IPS DF 4.7 (cell line): ENCODE data around the gene NCSTN.
"Not testable (repeated sequence)": the region's sequence is repeated elsewhere in the genome, so short reads cannot be mapped to it uniquely, and the experiment has no call there.

Experiments used
- DNase-seq: peaks from one replicate; pipeline ENCODE4 v3.0.0-alpha.2; 2013; ENCODE audit warnings: low spot score; ENCODE audit errors: extremely low read depth

NCSTN gene

GRCh38 chr1:160370561-160371345, 27.6 kb downstream of the NCSTN start:
- no peak for DNase-seq

DNA sequence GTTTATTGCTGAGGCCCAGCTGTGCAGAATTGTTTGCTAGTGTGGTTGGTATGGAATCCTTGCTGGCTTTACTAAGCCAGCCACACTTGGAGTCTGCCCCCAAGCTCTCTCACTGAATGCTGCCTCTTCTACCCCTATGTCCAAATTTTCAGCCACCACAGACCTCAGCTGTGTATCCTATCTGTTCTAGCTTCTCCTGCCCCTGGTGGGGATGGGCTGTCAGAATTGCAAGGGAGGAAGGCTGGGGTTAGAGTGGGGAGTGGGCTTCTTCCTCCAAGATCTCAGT, 28.1 kb downstream of the NCSTN start:
- no peak for DNase-seq

GRCh38 chr1:160371756-160372155, 28.6 kb downstream of the NCSTN start:
- DNase-seq, result no peak

DNA sequence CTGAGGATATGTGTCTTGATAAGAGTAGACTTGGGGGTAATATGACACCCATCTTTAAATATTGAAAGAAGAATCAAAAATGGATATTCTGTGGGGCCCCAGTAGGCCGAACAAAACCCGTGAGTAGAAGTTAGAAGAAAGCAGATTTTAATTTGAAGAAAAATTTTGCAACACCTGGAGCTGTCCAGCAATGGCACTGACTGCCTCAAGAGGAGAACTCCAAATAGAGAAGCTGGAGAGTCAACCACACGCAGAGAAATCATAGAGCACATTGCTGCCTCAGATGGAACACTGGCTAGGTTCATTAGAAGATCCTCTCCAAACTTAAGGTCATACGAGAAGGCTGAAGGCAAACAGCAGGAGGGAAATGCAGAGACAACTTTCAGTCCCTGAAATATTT, 30.5 kb downstream of the NCSTN start:
- DNase-seq, result no peak

DNA sequence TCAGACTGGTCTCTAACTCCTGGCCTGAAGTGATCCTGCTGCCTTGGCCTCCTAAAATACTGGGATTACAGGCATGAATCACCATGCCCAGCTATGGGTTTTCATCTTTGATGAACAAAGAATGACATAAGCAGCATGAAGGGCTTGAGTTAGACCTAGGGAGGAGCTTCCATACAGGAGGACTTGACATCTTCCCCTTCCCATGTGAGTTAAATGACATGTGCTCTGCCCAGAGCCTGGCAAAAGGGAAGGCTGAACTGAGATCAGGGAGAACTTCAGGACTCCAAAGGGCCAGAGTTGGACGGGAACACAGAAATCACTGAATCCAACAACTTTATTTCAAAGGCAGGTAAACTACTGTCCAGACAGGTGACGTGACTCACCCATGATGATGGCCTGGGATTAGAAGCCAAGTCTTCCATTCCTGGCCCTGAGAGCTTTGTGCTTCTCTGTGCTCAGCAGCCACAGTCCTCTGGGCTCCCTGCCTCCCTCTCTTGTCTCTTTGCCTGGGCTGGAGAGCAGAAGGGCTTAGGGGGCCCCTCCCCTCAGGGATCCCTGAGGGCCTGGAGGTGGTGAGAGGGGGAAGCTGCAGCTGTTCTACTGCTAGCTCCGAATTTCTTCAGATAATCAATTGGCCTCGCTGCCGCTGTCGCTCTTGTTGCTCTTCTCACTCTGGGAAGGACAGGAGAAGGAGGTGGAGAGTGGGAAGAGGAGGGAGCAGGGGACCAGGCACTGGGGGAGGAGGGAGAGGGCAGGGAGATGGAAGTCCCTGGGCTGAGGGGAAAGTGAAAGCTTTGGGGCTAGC, 31.3 kb downstream of the NCSTN start:
- no peak for DNase-seq

DNA sequence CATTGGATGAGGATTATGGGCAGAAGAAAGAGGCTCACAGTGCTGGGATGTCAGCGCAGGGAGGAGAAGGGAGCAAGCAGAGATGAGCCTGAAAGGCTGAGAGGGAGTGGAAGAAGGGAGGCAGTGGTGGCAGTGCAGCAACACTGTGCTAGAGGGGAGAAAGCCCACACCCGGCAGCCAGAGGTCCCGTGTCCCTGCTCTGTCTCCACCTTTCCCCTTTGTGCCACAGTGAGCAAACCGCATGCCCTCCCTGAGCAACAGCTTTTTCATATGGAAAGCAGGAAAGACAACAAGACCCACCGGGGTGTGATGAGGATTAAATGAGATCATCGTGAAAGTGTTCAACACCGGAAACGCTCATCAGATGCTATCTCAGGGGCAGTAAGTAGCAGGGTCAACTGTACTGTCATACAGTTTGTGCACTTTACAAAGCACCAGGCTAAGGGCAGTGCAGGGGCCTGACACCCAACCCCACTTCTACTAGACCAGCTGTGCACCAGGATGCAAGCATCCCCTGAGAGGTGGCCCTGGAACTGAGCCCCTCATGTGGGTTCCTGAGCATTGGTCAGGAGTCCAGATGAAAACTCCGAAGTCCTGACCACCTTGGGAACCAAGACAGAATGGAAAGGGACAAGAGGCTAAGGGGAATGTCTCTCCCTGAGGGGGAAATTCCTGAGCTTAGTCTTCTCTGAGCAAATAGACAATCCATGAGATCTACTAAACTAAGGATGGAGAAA, 32.8 kb downstream of the NCSTN start:
- DNase-seq, result no peak

DNA sequence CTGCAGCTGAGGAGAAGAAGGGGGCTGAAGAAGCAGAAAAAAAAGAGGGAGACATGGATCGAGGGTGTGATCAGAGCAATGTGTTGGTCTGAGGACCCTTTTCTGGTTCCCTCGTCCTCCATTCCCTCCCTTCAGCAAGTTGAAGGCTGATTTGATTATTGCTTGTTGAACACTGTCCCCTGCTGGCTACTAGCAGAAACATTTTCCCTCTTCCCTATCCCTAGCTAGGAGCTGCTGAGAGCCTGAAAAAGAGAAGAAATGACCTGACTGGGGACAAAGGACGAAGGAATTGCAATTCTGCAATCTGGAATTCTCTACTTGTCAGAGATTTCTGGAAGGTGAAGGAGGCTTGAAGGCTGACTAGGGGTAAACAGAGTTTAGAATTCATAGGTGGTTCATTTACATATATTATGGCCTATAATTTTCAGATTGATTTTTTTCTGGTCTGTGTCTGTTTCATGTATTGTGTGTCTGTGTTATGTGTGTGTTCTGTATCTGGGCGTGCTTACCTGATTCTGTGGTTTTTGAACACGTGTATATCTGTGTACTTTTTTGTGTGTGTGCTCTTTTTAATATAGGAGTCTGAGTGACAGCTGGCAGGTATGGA, 33.4 kb downstream of the NCSTN start:
- peak; percentile 81 for DNase-seq

DNA sequence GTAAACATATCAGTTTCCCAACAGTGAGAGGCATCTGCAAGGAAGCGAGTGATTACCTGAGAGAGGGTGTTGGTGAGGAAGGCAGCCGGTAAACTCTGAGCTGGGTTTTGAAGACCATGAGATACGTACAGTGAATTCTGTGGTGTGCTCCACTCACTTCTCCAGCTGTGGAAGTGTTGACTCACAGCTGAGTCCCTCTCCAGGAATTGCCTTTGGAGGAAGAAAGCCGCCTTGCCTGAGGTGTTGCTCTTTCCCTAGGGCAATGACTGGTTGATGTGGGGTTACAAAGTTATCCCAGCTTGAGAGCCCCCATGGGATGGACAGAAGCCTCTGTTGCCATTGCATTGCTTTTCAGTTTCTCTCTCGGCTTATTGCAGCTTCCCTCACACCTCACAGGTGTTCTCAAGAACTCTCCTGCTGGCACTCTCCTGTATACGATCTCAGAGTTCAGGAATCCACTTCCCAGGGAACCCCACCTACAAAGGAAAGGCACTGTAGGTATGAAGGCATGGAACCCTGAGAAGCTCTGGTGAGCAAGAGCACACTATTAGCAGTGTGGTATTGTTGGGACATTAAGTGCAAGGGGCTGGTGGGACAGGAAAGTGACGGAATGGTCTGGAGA, 34.5 kb downstream of the NCSTN start:
- DNase-seq, result no peak

- not testable (repeated sequence) for DNase-seq
These were observed 41.6 kb downstream of the NCSTN start for GRCh38 chr1:160384812-160385211.

GRCh38 chr1:160388406-160388805, 45.2 kb downstream of the NCSTN start:
- not testable (repeated sequence) for DNase-seq

- no peak for DNase-seq
These were observed 51.5 kb downstream of the NCSTN start for GRCh38 chr1:160394673-160395072.

GRCh38 chr1:160397651-160398050, 54.5 kb downstream of the NCSTN start:
- no peak for DNase-seq

GRCh38 chr1:160398823-160399222, 55.6 kb downstream of the NCSTN start:
- DNase-seq, result no peak

GRCh38 chr1:160399544-160400222, 56.5 kb downstream of the NCSTN start:
- no peak for DNase-seq

DNA sequence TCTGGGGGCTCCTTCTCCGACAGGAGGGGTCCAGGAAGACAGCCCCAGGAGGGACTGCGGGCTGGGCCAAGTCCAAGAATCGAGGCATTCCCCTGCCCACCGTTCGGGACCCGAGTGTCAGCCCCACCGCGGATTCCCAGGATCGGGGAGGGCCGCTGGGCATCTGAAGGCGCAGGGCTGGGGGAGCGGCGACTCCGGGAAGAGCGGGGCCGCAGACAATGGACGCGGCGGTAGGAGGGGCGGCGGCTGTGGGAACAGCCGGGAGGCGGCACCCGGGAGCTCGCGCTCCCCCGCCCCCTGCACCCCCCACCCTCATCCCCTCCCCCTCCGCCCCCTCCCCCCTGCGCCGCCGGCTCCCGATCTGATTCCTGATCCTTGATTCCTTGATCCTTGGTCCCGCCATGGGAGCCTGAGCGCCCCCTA, 57.1 kb downstream of the NCSTN start, which contains the start of gene VANGL2:
VANGL2 (plus strand) TSS at position 342 of the 423 bp plus-strand sequence. CDS start 15,274 bp downstream, outside the sequence.
- no peak for DNase-seq

GRCh38 chr1:160400646-160401486, 57.7 kb downstream of the NCSTN start:
- DNase-seq, result no peak

- no peak for DNase-seq
These were observed 58.3 kb downstream of the NCSTN start for GRCh38 chr1:160401487-160401805.

GRCh38 chr1:160402001-160402795, 59.0 kb downstream of the NCSTN start:
- no peak for DNase-seq

- no peak for DNase-seq
These were observed 60.1 kb downstream of the NCSTN start for GRCh38 chr1:160403244-160403643.
